ENCODE measurements around the gene ALDH3A1.

DNA sequence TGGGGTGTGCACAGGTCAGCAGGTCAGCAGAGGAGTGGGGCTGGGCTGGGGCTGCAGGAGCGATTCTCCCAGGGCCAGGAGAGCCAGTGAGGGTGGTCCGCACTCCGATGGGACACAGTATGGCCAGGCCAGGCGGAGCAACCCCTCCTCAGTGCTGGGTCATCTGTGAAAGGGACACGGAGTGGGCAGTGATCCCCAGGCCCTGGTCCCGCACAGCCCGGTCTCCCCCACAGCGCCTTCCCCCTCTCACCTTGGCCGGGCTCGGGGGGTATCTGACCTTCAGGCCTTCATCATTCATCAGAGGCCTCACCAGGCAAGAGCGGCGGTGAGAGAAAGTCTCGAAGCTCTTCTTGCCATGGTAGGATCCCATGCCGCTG is 10.0 kb downstream of the ALDH3A1 start:
- TF ChIP-seq, protein P1, sequence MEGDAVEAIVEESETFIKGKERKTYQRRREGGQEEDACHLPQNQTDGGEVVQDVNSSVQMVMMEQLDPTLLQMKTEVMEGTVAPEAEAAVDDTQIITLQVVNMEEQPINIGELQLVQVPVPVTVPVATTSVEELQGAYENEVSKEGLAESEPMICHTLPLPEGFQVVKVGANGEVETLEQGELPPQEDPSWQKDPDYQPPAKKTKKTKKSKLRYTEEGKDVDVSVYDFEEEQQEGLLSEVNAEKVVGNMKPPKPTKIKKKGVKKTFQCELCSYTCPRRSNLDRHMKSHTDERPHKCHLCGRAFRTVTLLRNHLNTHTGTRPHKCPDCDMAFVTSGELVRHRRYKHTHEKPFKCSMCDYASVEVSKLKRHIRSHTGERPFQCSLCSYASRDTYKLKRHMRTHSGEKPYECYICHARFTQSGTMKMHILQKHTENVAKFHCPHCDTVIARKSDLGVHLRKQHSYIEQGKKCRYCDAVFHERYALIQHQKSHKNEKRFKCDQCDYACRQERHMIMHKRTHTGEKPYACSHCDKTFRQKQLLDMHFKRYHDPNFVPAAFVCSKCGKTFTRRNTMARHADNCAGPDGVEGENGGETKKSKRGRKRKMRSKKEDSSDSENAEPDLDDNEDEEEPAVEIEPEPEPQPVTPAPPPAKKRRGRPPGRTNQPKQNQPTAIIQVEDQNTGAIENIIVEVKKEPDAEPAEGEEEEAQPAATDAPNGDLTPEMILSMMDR (IDR thresholded peaks at IDR 0.05), result no peak
- TF ChIP-seq POLR2A (IDR thresholded peaks at IDR 0.05), result no peak
